ENCODE data around the gene ME3.

Gene ME3

GRCh38 chr11:86589204-86589603 is 83.2 kb downstream of the ME3 start:
- DNase-seq (ENCODE audit: low read depth in 1 of 2, low spot score in 1 of 2) = no peak

DNA sequence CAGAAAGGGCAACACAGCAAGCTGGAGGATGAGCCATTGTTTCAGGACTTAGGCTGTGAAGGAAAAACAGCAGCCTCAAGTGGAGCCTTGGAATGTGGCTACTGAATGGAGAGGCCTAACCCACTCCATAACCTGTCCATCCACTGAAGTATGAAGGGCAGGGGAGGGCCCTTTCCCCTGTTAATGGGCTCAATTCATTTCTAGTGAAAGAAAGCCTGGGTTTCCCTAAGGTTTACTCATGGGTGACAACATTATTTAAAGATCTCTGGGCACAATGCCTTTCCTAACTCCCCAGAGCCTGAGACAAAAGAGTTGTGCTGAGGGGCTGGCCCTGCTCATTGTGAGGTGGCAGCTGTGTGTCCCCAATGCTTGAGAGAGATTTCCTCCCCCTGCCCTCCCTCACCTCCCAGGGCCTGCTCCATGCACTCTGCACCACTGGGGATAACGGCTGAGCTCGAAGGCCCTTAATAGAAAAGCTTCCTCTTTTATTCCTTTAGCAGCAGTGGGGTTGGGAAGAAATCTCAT is 83.8 kb downstream of the ME3 start:
- DNase-seq (ENCODE audit: low read depth in 1 of 2, low spot score in 1 of 2) = no peak

DNA sequence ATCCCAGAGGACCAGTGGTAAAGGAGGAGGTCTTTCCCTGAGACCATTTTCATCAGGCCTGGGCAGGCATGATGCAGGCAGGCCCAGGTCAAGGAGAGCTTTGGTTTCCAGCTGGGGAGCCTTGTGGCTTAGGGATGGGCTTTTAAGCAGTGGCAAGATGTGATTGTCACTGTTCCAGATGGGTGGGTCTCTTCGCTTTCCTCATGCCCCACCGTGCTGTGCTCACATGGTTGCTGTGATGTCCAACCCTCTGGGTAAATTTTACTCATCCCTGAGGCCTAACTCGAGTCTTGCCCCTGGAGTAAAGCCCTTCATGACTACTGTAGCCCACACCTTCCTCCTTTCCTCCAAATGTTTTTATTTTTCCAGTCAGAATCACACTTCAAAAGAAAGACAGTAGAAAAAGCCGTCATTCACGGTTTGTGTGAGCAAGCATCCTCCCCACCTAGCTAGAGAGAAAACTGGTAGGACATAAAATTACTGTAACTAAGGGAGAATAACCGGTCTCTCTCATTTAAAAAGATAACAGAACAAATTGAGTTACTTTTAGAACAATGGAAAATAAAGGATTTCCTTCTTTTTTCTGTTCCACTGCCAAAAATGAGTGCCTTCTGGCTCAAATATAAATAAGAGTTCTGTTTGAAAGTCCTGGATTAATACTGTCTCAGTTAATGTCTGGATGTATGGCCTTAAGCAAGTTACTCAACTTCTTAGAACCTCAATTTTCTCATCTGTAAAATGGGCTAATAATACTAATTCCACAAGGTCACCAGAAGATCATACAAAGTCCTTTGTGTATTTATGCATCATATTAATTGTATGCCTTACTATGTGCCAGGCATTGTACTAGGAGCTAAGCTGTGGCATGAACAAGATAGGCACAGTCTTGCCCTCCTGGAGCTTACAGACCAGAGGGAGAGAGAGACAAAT is 84.9 kb downstream of the ME3 start:
- no peak for DNase-seq (ENCODE audit: low read depth in 1 of 2, low spot score in 1 of 2)

- DNase-seq (ENCODE audit: low read depth in 1 of 2, low spot score in 1 of 2) = no peak
Measured at GRCh38 chr11:86586307-86586706, 86.1 kb downstream of the ME3 start.

DNA sequence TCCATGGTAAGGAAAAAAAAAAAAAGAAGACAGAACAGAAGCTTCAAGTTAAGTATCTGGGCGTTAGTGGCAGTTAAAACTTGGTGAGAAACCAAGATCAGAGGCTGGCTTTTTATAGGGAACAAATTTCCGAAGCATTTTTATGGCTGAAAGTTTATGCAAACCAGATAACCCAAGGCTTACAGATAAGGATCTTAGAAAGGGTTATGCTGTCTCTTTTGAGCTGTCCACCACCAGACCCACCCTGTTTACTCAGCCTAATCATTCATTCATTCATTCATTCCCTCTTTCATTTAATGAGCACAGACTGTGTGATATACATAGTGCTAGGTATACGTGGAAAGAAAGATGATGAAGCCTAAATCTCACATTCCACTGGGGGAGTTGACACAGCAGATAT is 89.5 kb downstream of the ME3 start:
- DNase-seq (ENCODE audit: low read depth in 1 of 2, low spot score in 1 of 2) = no peak

GRCh38 chr11:86580535-86580934 is 91.9 kb downstream of the ME3 start:
- no peak for DNase-seq (ENCODE audit: low read depth in 1 of 2, low spot score in 1 of 2)

GRCh38 chr11:86579406-86579731 is 93.0 kb downstream of the ME3 start:
- DNase-seq (ENCODE audit: low read depth in 1 of 2, low spot score in 1 of 2) = no peak

DNA sequence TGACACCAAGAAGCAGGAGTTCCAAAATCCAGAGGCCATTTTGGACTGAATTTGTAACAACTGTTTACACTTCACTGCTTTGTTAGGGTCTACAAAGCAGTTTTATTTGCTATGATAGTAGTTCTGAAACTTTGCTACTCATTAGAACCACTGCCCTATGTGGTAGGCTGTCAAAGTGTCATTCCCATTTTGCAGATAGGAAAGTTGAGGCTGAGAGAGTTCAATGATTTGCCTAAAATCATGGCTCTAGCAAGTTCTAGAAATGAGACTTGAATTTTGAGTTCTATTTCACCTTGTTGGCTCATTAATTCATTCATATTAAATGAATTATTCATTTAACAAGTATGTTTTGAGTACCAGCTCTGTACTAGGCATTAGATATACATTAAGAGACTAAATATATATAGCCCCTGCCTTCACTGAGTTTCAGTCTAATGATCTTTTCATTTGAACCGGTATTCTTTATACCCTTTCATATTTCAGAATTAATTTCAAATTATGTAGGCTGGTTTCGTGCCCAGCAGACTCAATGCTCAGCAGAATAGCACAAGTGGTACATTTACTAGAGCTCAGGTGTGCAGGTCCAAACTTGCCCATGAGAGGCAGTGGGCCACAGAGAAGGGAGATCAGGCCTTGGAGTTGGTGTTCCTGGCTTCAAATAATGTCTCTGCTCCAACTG is 93.5 kb downstream of the ME3 start:
- DNase-seq (ENCODE audit: low read depth in 1 of 2, low spot score in 1 of 2) = no peak

GRCh38 chr11:86577644-86578636 is 94.5 kb downstream of the ME3 start:
- DNase-seq (ENCODE audit: low read depth in 1 of 2, low spot score in 1 of 2) = no peak

DNA sequence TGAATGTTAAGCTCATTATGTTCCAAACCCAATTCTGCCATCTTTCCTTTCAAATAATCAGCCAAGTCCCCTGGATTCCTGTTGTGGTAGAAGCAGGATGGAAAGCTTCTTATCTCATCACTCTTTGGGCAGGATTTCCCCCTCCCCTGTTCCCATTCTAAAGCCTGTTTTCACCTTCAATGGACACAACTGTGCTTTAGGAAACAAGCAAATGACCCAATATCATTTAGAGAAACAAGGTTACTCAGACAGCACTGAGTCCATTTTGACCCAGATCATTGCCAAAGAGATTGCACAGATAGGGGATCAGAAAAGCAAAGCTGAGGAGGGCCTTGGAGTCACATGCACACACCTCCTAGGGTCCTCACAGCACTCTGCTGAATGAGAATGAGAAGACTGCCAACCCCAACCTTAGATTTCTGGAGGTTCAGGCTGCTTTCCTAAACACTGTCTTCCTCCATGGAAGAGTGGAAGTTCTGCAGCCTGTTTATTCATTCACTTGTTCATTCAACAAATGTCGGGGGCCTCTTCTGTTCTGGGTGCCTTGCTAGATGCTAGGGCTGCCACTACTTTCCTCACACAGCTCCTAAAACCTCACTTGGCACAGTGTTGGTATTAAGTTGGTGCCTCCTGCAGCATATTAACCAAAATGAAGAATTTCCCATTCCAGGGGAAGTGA is 95.3 kb downstream of the ME3 start:
- no peak for DNase-seq (ENCODE audit: low read depth in 1 of 2, low spot score in 1 of 2)

DNA sequence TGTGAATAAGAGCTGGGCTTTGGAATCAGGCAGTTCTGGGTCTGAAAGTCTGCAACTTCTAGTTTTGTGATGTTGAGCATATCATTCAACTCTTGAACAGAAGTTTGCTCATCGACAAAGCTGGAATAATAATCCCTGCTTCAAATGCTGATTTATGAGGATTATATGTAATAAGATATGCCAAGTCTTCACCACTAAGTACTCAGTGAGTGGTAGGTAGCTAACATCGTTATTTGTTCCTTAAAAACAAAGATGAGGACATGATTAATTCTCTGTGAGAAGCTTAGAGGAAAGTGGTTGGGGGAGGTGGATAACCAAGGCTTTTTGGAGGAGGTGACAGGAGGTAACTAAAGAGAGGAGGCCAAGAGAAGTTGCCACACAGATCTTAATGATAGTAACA is 96.5 kb downstream of the ME3 start:
- DNase-seq (ENCODE audit: low read depth in 1 of 2, low spot score in 1 of 2) = no peak

- DNase-seq (ENCODE audit: low read depth in 1 of 2, low spot score in 1 of 2) = no peak
Measured at GRCh38 chr11:86575208-86575855, 97.1 kb downstream of the ME3 start.

GRCh38 chr11:86574493-86575207 is 97.8 kb downstream of the ME3 start:
- DNase-seq (ENCODE audit: low read depth in 1 of 2, low spot score in 1 of 2) = no peak

GRCh38 chr11:86571273-86571948 is 101.0 kb downstream of the ME3 start:
- no peak for DNase-seq (ENCODE audit: low read depth in 1 of 2, low spot score in 1 of 2)

GRCh38 chr11:86570451-86570850 is 102.0 kb downstream of the ME3 start:
- no peak for DNase-seq (ENCODE audit: low read depth in 1 of 2, low spot score in 1 of 2)

DNA sequence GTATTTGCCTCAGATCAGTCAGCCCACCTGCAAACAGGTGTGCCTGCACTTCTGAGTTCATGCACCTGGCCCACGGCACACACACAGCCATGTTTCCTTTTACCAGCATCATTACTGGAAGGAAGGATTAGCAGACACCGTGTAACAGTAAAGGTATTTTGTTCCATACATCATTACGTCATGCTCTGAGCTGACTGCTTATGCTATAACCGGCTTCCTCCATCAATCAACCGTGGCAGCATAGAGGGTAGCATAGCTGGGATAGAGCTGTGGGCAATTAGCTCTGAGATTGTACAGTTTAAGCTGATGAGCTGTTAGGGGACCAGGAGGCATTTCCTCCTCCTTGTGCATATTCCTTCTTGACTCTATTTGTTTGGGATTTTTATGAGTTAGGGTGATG is 102.4 kb downstream of the ME3 start:
- DNase-seq (ENCODE audit: low read depth in 1 of 2, low spot score in 1 of 2) = no peak

DNA sequence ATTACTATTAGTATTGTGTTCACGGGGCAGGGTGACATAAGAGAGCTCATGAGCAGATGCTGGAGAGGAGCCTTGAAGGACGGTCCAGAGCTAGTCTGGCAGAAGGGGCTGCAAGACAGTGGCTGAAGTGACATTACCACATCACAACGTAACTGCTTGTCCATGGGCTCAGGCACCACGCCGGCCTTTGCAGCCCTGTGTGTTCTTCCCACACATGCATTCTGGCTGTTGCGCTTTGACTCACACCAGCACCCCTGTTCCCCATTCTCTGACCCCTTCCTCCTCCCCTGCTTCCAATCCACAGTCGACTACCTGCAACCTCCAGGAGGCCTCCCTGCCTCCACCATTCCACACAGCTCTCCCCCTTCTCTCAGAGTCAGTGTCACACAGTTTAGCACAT is 103.3 kb downstream of the ME3 start:
- DNase-seq (ENCODE audit: low read depth in 1 of 2, low spot score in 1 of 2) = no peak

DNA sequence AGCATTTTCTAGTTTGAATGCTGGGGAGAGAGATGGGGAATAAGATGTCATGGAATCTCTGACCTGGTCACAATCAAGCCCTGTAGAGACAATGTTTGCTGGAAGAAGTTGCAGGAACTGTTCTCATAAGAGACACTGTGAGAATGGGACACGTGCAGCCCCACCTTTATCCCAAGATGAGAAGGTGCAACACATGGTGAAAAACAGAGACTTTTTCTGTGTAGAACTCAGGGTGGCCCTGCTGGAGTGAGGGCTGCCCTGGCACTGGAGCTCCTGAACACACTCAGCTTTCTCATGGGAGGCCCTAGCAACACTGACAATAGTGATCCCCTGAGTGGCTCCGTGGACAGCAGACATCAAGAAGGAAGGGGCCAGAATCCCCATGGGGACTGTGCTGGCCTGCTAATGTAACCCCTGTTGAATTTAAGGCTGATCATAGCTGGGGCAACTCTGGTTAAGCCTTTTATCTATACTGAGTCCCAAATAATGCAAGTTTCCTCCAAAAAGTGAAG is 106.6 kb downstream of the ME3 start:
- DNase-seq (ENCODE audit: low read depth in 1 of 2, low spot score in 1 of 2) = no peak

- no peak for DNase-seq (ENCODE audit: low read depth in 1 of 2, low spot score in 1 of 2)
Measured at GRCh38 chr11:86565388-86565787, 107.0 kb downstream of the ME3 start.

Data from activated CD4-positive, alpha-beta T cell treated with anti-CD3 and anti-CD28 coated beads, Interleukin-2, amount 50 U/mL, for 24 hours (primary cell).